Gastrocnemius medialis (tissue), 4 donors: Measurements from ENCODE around the gene XPOT.

Experiments used
- CTCF ChIP-seq, 5 experiments: fragments of 450-650 bp in 3 of 5; fragments of 200-600 bp in 2 of 5; sonication (generic) in 2 of 5; IDR thresholded peaks in 4 of 5; conservative IDR thresholded peaks in 1 of 5; 1 replicate in 4 of 5; 2 replicates in 1 of 5; pipeline ENCODE4 v1.5.1; 2016 to 2019; ENCODE audit warnings: antibody characterized with exemption in 5 of 5, mild to moderate bottlenecking in 3 of 5, moderate library complexity in 3 of 5
- POLR2A ChIP-seq, 2 donors: fragments of 450-650 bp; IDR thresholded peaks; one replicate each; pipeline ENCODE4 v1.6.1; 2017; ENCODE audit warnings: antibody characterized with exemption in 2 of 2, mild to moderate bottlenecking in 2 of 2, moderate library complexity in 2 of 2

- TF ChIP-seq CTCF (IDR thresholded peaks at IDR 0.05 in 4 of 5, conservative IDR thresholded peaks at IDR 0.05 in 1 of 5) (no peak), POLR2A (IDR thresholded peaks at IDR 0.05) (no peak)
Measured at GRCh38 chr12:64400041-64400440, 4.2 kb upstream of the XPOT start.
